ENCODE results near the gene PHLDA1.

DNA sequence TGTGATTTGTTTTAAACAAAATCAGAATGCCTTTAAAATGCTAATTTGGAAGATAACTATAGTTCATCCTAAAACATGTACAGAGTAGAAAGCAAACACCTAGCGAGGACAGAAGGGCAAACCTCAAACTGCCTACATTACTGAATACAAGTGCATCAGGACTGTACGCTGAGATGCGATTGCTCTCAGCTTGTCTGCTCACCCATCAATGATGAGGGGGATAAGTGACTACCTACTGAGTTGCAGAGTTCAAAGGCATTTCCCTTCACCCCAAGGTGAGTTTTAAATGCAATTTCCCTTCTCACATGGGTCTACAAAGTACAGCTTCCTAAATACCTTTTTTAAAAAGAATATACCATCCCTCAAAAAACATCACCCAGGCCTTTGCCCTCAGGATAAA lies 52.9 kb downstream of the PHLDA1 start:
- TF ChIP-seq EZH2phosphoT487 (IDR thresholded peaks at IDR 0.05; ENCODE audit: borderline replicate concordance, low read depth, low read length) = no peak
- TF ChIP-seq, protein P1, sequence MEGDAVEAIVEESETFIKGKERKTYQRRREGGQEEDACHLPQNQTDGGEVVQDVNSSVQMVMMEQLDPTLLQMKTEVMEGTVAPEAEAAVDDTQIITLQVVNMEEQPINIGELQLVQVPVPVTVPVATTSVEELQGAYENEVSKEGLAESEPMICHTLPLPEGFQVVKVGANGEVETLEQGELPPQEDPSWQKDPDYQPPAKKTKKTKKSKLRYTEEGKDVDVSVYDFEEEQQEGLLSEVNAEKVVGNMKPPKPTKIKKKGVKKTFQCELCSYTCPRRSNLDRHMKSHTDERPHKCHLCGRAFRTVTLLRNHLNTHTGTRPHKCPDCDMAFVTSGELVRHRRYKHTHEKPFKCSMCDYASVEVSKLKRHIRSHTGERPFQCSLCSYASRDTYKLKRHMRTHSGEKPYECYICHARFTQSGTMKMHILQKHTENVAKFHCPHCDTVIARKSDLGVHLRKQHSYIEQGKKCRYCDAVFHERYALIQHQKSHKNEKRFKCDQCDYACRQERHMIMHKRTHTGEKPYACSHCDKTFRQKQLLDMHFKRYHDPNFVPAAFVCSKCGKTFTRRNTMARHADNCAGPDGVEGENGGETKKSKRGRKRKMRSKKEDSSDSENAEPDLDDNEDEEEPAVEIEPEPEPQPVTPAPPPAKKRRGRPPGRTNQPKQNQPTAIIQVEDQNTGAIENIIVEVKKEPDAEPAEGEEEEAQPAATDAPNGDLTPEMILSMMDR (conservative IDR thresholded peaks at IDR 0.05; ENCODE audit: low read length) = no peak
